HepG2 (cell line): Measurements from ENCODE around the gene WEE1. TPM values are rescaled to one million over a fixed set of nuclear protein-coding genes. Genes with fewer than 3 reads are reported as not detected.

Experiments used
- ADNP ChIP-seq: sonication (generic); formaldehyde crosslinking; IDR thresholded peaks from 2 replicates; pipeline ENCODE4 v1.4.0; 2020; ENCODE audit warnings: missing genetic modification reagents
- ATF7-NPFF ChIP-seq: sonication (generic); formaldehyde crosslinking; IDR thresholded peaks from 2 replicates; pipeline ENCODE4 v1.8.1; 2023; ENCODE audit warnings: mild to moderate bottlenecking, low read depth, missing genetic modification reagents, moderate library complexity
- ERF ChIP-seq: IDR thresholded peaks from 2 replicates; pipeline ENCODE4 v1.6.1; 2018; ENCODE audit warnings: missing biosample characterization, missing genetic modification reagents
- HCFC1 ChIP-seq: fragments of 150-350 bp; IDR thresholded peaks from 2 replicates; pipeline ENCODE4 v1.6.1; 2014; ENCODE audit warnings: low read depth, low read length
- MAZ ChIP-seq, 2 experiments: sonication (generic) in 1 of 2; formaldehyde crosslinking in 1 of 2; IDR thresholded peaks; 2 replicates each; pipeline versions ENCODE4 v1.5.0 to v1.6.1; 2012 to 2020; ENCODE audit warnings: low read depth in 2 of 2, mild to moderate bottlenecking in 2 of 2, borderline replicate concordance in 1 of 2, improper control_type of control experiment in 1 of 2, low read length in 1 of 2, missing genetic modification reagents in 1 of 2, moderate library complexity in 1 of 2
- MEIS1 ChIP-seq: sonication (generic); formaldehyde crosslinking; IDR thresholded peaks from 2 replicates; pipeline ENCODE4 v1.9.0; 2021; ENCODE audit warnings: mild to moderate bottlenecking, missing genetic modification reagents, moderate library complexity, borderline replicate concordance
- NFE2L2 ChIP-seq: fragments of 150-350 bp; IDR thresholded peaks from 2 replicates; pipeline ENCODE4 v1.6.1; 2014; ENCODE audit warnings: low read length
- NFYB ChIP-seq: sonication (generic); formaldehyde crosslinking; IDR thresholded peaks from 2 replicates; pipeline ENCODE4 v1.4.0; 2020; ENCODE audit warnings: missing genetic modification reagents
- NR2F2 ChIP-seq: IDR thresholded peaks from 2 replicates; pipeline ENCODE4 v1.6.1; 2012; ENCODE audit warnings: low read depth, inconsistent platforms, borderline replicate concordance
- TCF7L2 ChIP-seq: IDR thresholded peaks from 2 replicates; pipeline ENCODE4 v1.6.1; 2011; ENCODE audit warnings: mild to moderate bottlenecking, low read depth, low read length, moderate library complexity
- ZNF382 ChIP-seq: sonication (generic); formaldehyde crosslinking; IDR thresholded peaks from 2 replicates; pipeline ENCODE4 v1.5.0; 2020; ENCODE audit warnings: missing genetic modification reagents, mild to moderate bottlenecking, borderline replicate concordance
- ZNF484 ChIP-seq: sonication (generic); formaldehyde crosslinking; IDR thresholded peaks from 2 replicates; pipeline ENCODE4 v1.5.1; 2020; ENCODE audit warnings: mild to moderate bottlenecking, low read depth, missing genetic modification reagents, borderline replicate concordance
- polyA plus RNA-seq, 8 experiments: library from polyadenylated mRNA; depleted of rRNA in 3 of 8; stranded (reverse) in 7 of 8; unstranded in 1 of 8; fragments of >200 nt; fragmentation: Illumina TruSeq in 4 of 8; extraction: Trizol in 4 of 8; gene quantifications; 2 replicates each; pipeline versions ENCODE4 v1.2.1 to v1.2.3, GENCODE V29; 2011 to 2016; ENCODE audit warnings: low read depth in 4 of 8, missing spikeins in 1 of 8, mixed read lengths in 1 of 8; ENCODE audit not compliant: insufficient read depth in 1 of 8
- total RNA-seq, 5 experiments: library from RNA; depleted of rRNA; stranded (reverse); fragments of >200 nt; fragmentation: Illumina TruSeq; extraction: Trizol; gene quantifications; 2 replicates each; pipeline ENCODE4 v1.2.3, GENCODE V29; 2016; ENCODE audit warnings: low read depth in 1 of 5
- TF ChIP-seq, protein P1 (sequence below): sonication (generic); formaldehyde crosslinking; IDR thresholded peaks from 2 replicates; pipeline ENCODE4 v1.4.0; 2020; ENCODE audit warnings: missing genetic modification reagents, borderline replicate concordance
- TF ChIP-seq, protein P2 (sequence below): sonication (generic); formaldehyde crosslinking; IDR thresholded peaks from 2 replicates; pipeline ENCODE4 v1.9.0; 2022; ENCODE audit warnings: missing genetic modification reagents, mild to moderate bottlenecking, borderline replicate concordance
- TF ChIP-seq, protein P3 (sequence below), 2 experiments: sonication (generic) in 1 of 2; formaldehyde crosslinking in 1 of 2; IDR thresholded peaks; 2 replicates each; pipeline versions ENCODE4 v1.4.0 to v1.6.1; 2016 to 2020; ENCODE audit warnings: borderline replicate concordance in 1 of 2, low read depth in 1 of 2, mild to moderate bottlenecking in 1 of 2, missing genetic modification reagents in 1 of 2
- TF ChIP-seq, protein P4 (sequence below): sonication (generic); formaldehyde crosslinking; IDR thresholded peaks from 2 replicates; pipeline ENCODE4 v1.8.1; 2023; ENCODE audit warnings: mild to moderate bottlenecking, missing genetic modification reagents, borderline replicate concordance
- TF ChIP-seq, protein P5 (sequence below): sonication (generic); formaldehyde crosslinking; IDR thresholded peaks from 2 replicates; pipeline ENCODE4 v1.4.0; 2020; ENCODE audit warnings: missing genetic modification reagents

Gene WEE1
- total and polyA plus RNA-seq, 2 of the 13 experiments (the other 11 are each of a cell fraction or from before 2014, with no cell fraction given): 31.4 to 63.7 TPM

DNA sequence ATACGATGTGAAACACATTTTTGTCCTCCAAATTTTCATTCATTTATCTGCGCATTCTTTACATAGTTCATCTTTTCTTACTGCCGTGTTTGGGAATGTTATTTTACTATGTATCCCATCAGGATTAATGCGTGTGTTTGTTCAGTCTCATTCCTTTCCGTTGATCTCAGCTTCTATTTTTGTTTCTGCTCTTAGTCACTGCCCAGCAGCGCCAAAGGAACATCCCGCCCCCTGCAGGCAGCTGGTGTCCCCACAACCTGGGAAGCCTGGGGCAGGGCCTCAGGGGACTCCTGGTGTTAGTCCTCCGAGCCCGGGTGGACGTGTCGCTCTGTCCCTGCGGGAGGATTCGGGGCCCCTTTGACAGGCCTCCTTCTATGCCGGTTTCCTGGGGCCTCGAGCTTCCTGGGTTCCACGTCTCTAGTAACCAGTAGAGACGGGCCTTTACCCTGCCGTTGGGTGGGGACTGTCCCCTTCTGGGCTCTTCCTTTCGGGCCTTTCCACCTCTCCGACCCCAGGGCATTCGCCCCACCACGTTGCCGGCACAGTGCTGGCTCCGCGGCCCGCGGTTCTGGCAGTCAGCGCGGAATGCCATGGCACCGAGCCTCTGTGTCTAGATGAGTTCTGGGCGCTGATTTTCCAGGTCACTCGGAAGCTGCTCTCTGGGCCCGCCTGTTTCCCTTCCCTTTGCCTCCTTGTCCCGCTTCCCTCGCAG lies 39.8 kb downstream of the WEE1 start (continued):
- TF ChIP-seq, protein P1, sequence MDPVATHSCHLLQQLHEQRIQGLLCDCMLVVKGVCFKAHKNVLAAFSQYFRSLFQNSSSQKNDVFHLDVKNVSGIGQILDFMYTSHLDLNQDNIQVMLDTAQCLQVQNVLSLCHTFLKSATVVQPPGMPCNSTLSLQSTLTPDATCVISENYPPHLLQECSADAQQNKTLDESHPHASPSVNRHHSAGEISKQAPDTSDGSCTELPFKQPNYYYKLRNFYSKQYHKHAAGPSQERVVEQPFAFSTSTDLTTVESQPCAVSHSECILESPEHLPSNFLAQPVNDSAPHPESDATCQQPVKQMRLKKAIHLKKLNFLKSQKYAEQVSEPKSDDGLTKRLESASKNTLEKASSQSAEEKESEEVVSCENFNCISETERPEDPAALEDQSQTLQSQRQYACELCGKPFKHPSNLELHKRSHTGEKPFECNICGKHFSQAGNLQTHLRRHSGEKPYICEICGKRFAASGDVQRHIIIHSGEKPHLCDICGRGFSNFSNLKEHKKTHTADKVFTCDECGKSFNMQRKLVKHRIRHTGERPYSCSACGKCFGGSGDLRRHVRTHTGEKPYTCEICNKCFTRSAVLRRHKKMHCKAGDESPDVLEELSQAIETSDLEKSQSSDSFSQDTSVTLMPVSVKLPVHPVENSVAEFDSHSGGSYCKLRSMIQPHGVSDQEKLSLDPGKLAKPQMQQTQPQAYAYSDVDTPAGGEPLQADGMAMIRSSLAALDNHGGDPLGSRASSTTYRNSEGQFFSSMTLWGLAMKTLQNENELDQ: no peak
- peak; percentile 24; the same call in 1 of the 2 replicates for TF ChIP-seq NFYB
- no peak; the same call in 1 of the 2 replicates for TF ChIP-seq ATF7-NPFF (CRISPR knock-in tag)
- TF ChIP-seq, protein P2, sequence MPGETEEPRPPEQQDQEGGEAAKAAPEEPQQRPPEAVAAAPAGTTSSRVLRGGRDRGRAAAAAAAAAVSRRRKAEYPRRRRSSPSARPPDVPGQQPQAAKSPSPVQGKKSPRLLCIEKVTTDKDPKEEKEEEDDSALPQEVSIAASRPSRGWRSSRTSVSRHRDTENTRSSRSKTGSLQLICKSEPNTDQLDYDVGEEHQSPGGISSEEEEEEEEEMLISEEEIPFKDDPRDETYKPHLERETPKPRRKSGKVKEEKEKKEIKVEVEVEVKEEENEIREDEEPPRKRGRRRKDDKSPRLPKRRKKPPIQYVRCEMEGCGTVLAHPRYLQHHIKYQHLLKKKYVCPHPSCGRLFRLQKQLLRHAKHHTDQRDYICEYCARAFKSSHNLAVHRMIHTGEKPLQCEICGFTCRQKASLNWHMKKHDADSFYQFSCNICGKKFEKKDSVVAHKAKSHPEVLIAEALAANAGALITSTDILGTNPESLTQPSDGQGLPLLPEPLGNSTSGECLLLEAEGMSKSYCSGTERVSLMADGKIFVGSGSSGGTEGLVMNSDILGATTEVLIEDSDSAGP (CRISPR knock-in tag): peak; percentile 53; the same call in 1 of the 2 replicates
- TF ChIP-seq MEIS1 (CRISPR knock-in tag): no peak
- TF ChIP-seq, protein P3, sequence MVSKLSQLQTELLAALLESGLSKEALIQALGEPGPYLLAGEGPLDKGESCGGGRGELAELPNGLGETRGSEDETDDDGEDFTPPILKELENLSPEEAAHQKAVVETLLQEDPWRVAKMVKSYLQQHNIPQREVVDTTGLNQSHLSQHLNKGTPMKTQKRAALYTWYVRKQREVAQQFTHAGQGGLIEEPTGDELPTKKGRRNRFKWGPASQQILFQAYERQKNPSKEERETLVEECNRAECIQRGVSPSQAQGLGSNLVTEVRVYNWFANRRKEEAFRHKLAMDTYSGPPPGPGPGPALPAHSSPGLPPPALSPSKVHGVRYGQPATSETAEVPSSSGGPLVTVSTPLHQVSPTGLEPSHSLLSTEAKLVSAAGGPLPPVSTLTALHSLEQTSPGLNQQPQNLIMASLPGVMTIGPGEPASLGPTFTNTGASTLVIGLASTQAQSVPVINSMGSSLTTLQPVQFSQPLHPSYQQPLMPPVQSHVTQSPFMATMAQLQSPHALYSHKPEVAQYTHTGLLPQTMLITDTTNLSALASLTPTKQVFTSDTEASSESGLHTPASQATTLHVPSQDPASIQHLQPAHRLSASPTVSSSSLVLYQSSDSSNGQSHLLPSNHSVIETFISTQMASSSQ (IDR thresholded peaks at IDR 0.05; ENCODE audit: low read depth): no peak
- TF ChIP-seq, protein P3 (CRISPR knock-in tag; IDR thresholded peaks at IDR 0.05; ENCODE audit: borderline replicate concordance): no peak
- no peak for TF ChIP-seq ADNP
- peak; percentile 85 for TF ChIP-seq ERF (CRISPR knock-in tag)
- TF ChIP-seq, protein P4, sequence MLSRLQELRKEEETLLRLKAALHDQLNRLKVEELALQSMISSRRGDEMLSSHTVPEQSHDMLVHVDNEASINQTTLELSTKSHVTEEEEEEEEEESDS (CRISPR knock-in tag): no peak
- no peak for TF ChIP-seq HCFC1
- no peak for TF ChIP-seq ZNF382 (CRISPR knock-in tag)
- TF ChIP-seq, protein P5, sequence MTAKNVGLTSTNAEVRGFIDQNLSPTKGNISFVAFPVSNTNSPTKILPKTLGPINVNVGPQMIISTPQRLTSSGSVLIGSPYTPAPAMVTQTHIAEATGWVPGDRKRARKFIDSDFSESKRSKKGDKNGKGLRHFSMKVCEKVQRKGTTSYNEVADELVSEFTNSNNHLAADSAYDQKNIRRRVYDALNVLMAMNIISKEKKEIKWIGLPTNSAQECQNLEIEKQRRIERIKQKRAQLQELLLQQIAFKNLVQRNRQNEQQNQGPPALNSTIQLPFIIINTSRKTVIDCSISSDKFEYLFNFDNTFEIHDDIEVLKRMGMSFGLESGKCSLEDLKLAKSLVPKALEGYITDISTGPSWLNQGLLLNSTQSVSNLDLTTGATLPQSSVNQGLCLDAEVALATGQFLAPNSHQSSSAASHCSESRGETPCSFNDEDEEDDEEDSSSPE (CRISPR knock-in tag): 0 out of 2 replicates have a peak, but pooled peaks have one; percentile 40
- TF ChIP-seq ZNF484 (CRISPR knock-in tag): no peak
- no peak for TF ChIP-seq TCF7L2
- TF ChIP-seq NR2F2: peak; percentile 30; the same call in 1 of the 2 replicates
- no peak; the same call in 1 of the 2 replicates for TF ChIP-seq MAZ (IDR thresholded peaks at IDR 0.05; ENCODE audit: borderline replicate concordance, low read depth, low read length)
- TF ChIP-seq MAZ (CRISPR knock-in tag; IDR thresholded peaks at IDR 0.05; ENCODE audit: low read depth): peak; percentile 64
- no peak; the same call in 1 of the 2 replicates for TF ChIP-seq NFE2L2
